Left kidney (tissue), 8 donors: ENCODE measurements around the gene OR13C5. TPM values are rescaled to one million over a fixed set of nuclear protein-coding genes. Genes with fewer than 3 reads are reported as not detected.
"Not testable (repeated sequence)": the region's sequence is repeated elsewhere in the genome, so short reads cannot be mapped to it uniquely, and the experiment has no call there.

Experiments used
- DNase-seq: peaks from one replicate; pipeline ENCODE4 v3.0.0-alpha.2; 2013
- long read RNA-seq, 8 donors: transcript quantifications; one replicate each; lab custom pipeline, GENCODE V29; 2026
- polyA plus RNA-seq: library from polyadenylated mRNA; unstranded; fragments of 120-200 nt; gene quantifications from one replicate; pipeline ENCODE4 v1.2.1, GENCODE V29; 2013; ENCODE audit not compliant: insufficient read length

The OR13C5 gene, protein sequence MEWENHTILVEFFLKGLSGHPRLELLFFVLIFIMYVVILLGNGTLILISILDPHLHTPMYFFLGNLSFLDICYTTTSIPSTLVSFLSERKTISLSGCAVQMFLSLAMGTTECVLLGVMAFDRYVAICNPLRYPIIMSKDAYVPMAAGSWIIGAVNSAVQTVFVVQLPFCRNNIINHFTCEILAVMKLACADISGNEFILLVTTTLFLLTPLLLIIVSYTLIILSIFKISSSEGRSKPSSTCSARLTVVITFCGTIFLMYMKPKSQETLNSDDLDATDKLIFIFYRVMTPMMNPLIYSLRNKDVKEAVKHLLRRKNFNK
- 0.33 TPM for polyA plus RNA-seq
- long read RNA-seq, donor 1 = 0 reads
- long read RNA-seq, donor 2, partial matches to known transcripts = 0 of 1 reads
- long read RNA-seq, donor 2, other reads (novel, unspliced or antisense) = 0 of 1 reads
- long read RNA-seq, donor 3, partial matches to known transcripts = 0 of 1 reads
- long read RNA-seq, donor 3, other reads (novel, unspliced or antisense) = 0 of 1 reads
- long read RNA-seq, donor 4 = 0 reads
- long read RNA-seq, donor 5 = 0 reads
- long read RNA-seq, donor 6 = 0 reads
- long read RNA-seq, donor 7 = 0 reads
- long read RNA-seq, donor 8 = 0 reads

DNA sequence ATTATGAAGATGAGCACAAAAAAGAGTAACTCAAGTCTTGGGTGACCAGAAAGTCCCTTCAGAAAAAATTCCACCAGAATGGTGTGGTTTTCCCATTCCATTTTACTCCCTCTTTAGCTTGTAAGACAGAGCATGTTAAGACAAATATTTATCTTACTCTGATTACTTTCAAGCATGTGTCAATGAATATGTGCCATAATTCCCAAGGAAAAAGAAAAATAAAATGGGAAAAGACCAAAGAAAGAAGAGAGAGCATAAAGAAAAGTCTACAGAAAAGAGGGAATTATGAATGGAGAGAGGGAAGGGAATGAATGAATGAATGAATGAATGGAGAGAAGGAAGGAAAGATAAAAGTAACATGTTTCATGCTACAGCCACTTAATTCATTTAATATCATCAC lies at the start of gene OR13C5:
OR13C5 (minus strand) TSS at position 101 of the 400 bp plus-strand sequence; CDS start at position 101, 0 bp downstream.
- not testable (repeated sequence) for DNase-seq

- no peak for DNase-seq
Measured at GRCh38 chr9:104635456-104635855, 36.2 kb upstream of the OR13C5 start.

- DNase-seq = no peak
Measured at GRCh38 chr9:104633976-104634520, 34.8 kb upstream of the OR13C5 start.

- DNase-seq = not testable (repeated sequence)
Measured at GRCh38 chr9:104625964-104626363, 26.8 kb upstream of the OR13C5 start.

DNA sequence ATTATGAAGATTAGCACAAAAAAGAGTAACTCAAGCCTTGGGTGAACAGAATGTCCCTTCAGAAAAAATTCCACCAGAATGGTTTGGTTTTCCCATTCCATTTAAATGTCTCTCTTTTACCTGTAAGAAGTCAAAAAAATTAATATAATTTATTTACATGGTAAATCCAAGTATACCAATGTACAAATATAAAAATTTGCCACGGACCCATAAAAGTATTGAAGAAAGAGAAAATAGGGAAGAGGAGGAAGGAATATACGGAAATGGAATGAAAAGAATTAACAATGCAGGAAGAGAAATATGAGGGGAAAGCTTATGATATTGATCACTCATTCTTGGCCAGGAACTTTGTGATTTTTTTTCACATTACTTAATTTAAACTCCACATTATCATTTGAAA lies 18.9 kb upstream of the OR13C5 start, which contains the start of gene OR13C9:
OR13C9 (minus strand) TSS at position 101 of the 400 bp plus-strand sequence; CDS start at position 101, 0 bp downstream.
- no peak for DNase-seq

DNA sequence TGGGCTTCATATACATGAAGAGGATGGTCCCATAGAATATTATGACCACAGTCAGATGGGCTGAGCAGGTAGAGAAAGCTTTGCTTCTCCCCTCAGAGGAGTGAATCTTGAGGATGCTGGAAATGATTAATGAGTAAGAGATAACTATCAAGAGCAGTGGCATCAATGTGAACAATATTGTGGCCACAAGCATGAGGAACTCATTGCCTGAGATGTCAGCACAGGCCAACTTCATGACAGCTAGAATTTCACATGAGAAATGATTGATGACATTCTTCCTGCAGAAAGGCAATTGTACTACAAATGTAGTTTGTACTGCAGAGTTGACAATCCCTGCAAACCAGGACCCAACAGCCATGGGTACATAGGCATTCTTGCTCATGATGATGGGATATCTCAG lies 18.2 kb upstream of the OR13C5 start:
- no peak for DNase-seq

DNA sequence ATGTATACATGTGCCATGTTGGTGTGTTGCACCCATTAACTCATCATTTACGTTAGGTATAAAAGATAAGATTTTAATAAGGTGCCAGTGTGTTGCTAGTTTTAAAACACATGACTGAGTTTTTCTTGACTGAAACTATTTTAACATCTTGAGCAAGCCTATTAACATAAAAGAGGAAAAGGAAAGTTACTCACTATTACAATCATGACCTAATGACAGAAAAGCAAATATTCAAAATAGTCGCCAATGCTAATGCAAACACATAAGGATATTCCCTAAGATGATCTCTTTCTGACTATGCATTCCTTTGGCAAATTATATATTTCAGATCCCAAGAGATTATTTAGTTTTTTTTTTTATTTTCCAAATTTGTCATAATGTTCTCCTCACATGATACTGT lies 12.0 kb upstream of the OR13C5 start:
- DNase-seq = no peak

GRCh38 chr9:104608336-104608735 lies 9.1 kb upstream of the OR13C5 start:
- no peak for DNase-seq

GRCh38 chr9:104606152-104606551 lies 6.9 kb upstream of the OR13C5 start:
- DNase-seq = peak; percentile 2

GRCh38 chr9:104605527-104605926 lies 6.3 kb upstream of the OR13C5 start, which contains the start of gene OR13C2:
TSS of gene OR13C2 (minus strand) at chr9:104605627. CDS start at chr9:104605627, 0 bp downstream.
- DNase-seq = not testable (repeated sequence)

- no peak for DNase-seq
Measured at GRCh38 chr9:104604801-104605200, 5.6 kb upstream of the OR13C5 start.

- DNase-seq = not testable (repeated sequence)
Measured at GRCh38 chr9:104598749-104599148, 464 bp downstream of the OR13C5 start.

DNA sequence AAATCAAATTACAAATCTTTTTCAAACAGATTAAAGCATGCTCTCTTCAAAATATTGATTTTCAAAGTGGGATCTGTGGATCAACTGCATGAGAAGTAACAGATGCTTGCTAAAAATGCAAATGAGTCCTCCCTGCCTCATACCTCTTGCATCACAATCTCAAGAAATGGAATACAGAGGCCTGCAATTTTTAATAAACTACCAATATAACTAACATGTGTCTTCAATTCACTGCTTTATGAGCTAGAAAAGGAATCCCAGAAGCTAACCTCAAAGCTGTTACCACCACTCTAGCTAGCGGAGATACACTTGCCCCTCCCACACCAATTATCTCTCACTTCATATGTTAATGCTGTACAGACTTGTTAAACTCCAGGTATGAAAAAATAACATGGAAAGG lies 9.6 kb downstream of the OR13C5 start:
- DNase-seq = no peak

DNA sequence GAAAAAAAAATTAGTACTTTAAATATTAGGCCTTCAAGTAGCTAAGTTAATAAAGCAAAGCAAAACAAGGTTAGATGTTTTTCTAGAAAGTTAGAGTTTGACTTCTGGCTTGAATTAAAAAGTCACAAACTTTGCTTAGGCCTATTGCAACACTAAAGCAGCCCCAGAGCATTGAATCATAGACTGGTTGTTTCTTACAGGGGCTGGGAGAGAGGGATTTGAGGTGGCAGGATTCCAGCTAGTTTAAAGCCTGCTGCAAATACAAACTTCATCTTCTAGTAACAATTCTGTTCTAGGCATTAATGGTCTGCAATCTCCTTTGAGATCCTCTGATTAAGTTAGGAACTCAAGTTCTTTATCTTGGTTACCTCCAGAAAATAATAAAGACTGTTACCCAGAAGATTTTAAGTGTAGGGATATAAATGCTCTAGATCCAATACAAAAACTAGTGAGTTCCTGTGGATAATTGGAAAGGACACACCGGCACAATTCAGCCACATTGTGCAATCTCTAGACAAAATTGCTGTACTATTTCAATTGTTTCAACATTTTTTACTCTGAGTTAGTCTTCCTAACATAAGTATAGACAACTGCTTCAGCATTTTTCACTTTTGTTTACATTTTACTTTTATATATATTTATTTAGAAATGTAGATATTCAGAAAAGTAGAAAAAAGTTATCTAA lies 12.6 kb downstream of the OR13C5 start:
- DNase-seq = no peak

- no peak for DNase-seq
Measured at GRCh38 chr9:104580562-104580961, 18.7 kb downstream of the OR13C5 start.

- DNase-seq = no peak
Measured at GRCh38 chr9:104577263-104577662, 21.9 kb downstream of the OR13C5 start.

DNA sequence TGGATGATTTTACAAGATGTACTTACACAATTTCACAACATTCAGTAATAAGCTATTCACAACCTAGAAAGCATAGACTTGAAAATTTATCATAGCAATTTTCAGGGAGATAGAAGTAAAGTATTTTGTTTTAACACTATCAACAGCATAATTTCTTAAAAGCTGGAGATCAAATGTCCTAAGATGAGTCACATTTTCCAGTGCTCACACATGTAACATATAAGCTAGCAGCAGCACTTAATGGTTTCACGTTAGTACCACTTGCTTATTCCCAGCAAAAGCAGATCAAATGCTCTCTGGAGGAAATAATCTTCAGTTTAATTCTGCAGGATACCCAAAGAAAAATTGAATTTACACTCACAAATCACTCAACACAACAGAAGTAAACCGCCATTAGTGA lies 23.8 kb downstream of the OR13C5 start:
- DNase-seq = no peak

DNA sequence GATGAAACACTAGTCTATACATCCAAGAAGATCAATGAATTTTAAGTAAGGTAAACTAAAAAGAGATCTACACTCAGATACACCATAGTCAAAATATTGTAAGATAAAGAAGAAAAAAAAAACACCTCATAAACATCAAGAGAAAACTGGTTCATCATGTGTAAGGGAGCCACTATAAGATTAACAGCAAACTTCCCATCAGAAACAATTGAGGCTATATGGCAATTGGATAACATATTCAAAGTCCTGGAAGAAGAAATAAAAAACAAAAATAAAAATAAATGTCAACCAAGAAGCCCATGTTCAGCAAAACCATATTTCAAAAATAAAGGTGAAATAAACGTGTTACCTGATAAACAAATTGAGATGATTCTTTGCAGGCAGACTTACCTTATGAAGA lies 26.6 kb downstream of the OR13C5 start:
- no peak for DNase-seq

DNA sequence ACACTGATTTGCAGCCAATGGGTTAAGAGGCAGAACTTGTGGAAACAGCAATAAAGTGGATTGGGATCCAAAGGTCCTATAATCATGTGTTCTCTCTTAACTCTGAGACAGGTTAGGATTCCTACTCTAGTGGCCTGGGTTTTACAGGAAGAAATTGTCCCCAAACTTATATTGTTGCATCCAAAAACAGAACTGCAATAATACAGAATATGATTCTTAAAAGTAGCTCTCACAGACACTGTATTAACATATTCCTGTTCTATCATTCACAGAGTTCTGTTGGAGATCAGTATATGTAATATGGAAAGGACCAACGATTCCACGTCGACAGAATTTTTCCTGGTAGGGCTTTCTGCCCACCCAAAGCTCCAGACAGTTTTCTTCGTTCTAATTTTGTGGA lies 30.3 kb downstream of the OR13C5 start, which contains the start of gene OR13C8:
OR13C8 (plus strand) TSS at position 301 of the 400 bp plus-strand sequence; CDS start at position 301, 0 bp downstream.
- DNase-seq = no peak

DNA sequence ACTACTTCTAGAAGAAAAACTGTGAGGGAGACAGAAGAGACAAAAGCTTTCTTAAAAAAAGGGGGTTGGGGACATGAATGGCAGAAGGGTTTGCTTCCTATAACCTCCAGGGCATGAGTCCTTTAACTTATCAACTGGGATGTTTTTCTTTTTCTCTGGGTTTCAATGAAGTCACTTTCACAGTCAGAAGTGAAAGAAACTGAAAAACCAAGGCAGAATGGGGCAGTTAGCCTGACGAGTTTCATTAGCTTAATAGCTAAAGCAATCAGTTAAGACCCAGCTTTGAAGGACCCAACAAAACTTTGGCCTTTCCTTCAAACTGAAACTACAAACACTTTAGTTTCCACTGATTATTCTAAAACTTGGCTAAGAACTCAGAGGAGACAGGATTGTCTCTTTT lies 34.9 kb downstream of the OR13C5 start:
- DNase-seq = no peak

DNA sequence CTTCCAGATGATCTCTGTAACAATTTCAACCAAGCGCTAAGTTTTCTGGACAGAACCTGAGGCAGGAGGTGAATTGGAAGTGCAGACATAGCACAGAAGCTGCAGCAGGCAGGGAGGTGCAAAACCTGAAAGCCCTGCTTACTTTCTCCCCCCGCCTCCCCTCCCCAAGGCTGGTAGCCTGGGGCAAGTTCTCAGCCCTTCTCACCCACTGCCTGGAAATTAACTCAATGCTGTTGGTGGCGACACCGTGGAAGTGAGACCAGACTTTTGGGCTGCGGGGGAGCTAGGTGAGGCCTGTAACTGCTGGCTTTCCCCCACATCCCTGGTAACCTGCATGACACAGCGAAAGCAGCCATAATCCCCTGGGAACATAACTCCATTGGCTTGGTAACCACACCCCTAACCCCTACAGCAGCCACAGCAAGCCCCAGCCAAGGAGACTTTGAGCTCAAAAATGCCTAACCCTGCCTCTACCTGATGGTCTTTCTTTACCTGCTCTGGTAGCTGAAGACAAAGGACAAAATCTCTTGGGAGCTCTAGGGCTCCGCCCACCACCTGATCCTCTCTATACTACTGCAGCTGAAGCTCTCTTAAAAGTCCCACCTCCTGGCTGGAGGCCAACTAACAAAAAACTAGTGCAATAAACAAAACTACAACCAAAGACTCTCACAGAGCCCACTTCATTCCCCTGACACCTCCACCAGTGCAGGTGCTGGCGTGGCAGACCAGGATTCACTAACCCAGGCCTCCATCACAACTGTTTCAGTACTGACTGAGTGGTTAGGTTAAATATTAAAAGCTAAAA lies 42.2 kb downstream of the OR13C5 start:
- no peak for DNase-seq
